ENCODE measurements around the gene VSIR. TPM values are rescaled to one million over a fixed set of nuclear protein-coding genes. Genes with fewer than 3 reads are reported as not detected.

The VSIR gene
- total RNA-seq, 2 donors from 2014 or later: 36.1 to 56.0 TPM

- H3K36me3 ChIP-seq: no peaks in the 10 kb centered on the region
- H3K9me3 ChIP-seq: no peaks in the 10 kb centered on the region
- H3K27ac ChIP-seq: no peak overlapping the region
- H3K4me1 ChIP-seq: no peaks in the 10 kb centered on the region
- no peaks in the 10 kb centered on the region for H3K27me3 ChIP-seq
- TF ChIP-seq CTCF (IDR thresholded peaks at IDR 0.05): no peak
- no peak overlapping the region for H3K4me3 ChIP-seq
- no peak for DNase-seq (ENCODE audit: low spot score)
These were observed 24.9 kb upstream of the VSIR start for GRCh38 chr10:71798308-71798624.

DNA sequence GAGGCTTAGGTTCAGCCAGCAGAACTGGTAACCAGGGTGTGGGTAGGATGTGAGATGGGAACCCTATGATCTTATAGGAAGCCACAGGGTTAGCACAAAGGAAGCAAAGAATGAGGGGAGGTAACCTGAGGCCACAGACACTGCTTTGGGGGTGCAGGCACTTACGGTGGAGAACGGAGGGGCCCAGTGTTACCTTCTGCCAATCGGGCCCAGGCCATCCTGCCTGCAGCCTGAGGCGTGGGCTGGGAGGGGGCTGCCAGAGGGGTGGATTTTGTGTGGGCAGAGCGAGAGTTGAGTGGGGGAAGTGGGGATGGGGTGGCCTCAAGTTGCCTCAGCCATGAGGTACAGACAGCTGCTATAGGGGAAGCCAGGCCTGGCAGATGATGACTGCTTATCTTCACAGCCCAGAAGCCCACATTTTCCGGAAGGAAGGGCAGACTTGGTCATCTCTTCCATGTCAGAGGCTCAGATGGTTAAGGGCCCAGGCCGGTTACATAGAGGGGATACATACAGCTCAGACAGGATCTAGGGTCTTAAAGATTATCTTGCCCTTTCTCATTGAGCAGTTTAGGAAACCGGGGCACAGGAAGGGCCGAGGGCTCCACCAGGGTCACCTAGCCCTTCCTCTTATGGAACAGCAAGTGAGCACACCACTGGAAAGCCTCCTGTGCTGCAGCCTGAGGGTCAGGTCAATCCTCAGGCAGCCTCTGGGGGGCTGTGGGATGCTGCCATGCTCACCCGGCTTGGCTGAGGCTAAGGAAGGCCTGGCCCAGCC, 24.4 kb upstream of the VSIR start:
- Histone ChIP-seq H3K9me3 (no peaks in the 10 kb centered on the region), H3K27me3 (no peaks in the 10 kb centered on the region), H3K4me3 (no peak overlapping the region), H3K4me1 (no peaks in the 10 kb centered on the region), H3K36me3 (no peaks in the 10 kb centered on the region), H3K27ac (no peak overlapping the region)
- no peak for TF ChIP-seq CTCF (IDR thresholded peaks at IDR 0.05)
- no peak for DNase-seq (ENCODE audit: low spot score)

DNA sequence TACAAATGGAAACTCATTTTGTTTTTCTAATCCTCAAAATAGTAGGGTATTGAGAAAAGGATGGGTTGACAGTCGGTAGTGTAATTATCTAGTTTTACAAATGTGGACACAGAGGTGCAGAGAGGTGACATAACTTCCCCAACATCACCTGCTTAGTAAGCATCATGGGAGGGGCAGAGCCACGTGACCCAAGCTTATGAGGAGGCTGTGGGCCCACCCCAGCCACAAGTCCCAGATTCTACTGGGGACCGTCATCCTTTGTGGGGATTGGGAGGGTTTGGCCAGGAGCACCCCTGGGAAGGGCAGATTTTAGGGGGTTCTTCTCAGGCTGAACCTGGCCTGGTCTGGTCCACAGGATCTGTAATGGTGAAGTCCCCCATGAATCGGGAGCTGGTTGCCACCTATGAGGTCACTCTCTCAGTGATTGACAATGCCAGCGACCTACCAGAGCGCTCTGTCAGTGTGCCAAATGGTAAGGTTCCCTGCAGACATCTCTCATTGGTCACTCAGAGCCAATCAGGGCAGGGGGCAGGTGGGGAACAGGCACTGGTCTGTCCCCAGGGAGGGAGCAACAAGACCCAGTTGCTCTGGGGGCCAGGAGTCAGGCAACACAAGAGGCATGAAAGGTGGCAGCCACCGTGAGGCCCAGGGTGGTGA, 23.6 kb upstream of the VSIR start:
- Histone ChIP-seq H3K27me3 (no peaks in the 10 kb centered on the region), H3K27ac (no peak overlapping the region), H3K4me3 (no peak overlapping the region), H3K4me1 (no peaks in the 10 kb centered on the region), H3K36me3 (no peaks in the 10 kb centered on the region), H3K9me3 (no peaks in the 10 kb centered on the region)
- no peak for TF ChIP-seq CTCF (IDR thresholded peaks at IDR 0.05)
- DNase-seq (ENCODE audit: low spot score): no peak

- Histone ChIP-seq H3K36me3 (no peaks in the 10 kb centered on the region), H3K4me3 (no peak overlapping the region), H3K27ac (no peak overlapping the region), H3K27me3 (no peaks in the 10 kb centered on the region), H3K9me3 (no peaks in the 10 kb centered on the region), H3K4me1 (no peaks in the 10 kb centered on the region)
- TF ChIP-seq CTCF (IDR thresholded peaks at IDR 0.05): no peak
- DNase-seq (ENCODE audit: low spot score): no peak
These were observed 21.9 kb upstream of the VSIR start for GRCh38 chr10:71795248-71795647.

DNA sequence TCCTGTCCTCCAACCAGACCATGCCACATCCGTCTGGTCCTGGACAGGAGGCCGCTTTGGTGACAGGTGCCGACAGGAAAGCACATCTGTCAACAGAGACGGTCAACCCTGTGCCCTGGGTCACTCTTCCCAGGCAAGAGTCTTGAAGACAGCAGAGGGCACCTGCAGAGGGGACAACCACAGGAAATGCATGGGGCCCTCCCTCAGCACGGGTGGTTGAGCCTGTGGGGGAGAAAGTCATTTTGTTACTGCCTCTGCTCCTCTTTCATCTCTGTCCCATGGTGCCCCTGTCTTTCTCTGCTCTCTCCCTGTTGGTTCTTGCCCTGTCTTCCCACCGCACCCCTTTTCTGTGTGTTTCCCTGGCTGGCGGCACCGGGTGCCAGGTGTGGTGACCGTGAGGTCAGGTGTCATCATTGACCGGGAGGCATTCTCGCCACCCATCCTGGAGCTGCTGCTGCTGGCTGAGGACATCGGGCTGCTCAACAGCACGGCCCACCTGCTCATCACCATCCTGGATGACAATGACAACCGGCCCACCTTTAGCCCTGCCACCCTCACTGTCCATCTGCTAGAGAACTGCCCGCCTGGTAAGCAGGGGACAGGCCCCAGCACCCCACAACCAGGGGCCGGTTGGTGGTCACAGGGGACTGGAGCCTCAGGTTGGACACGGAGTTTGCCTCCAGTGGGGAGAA, 17.6 kb upstream of the VSIR start:
- no peaks in the 10 kb centered on the region for H3K4me1 ChIP-seq
- TF ChIP-seq CTCF (IDR thresholded peaks at IDR 0.05): no peak
- H3K36me3 ChIP-seq: no peaks in the 10 kb centered on the region
- no peaks in the 10 kb centered on the region for H3K9me3 ChIP-seq
- no peak for DNase-seq (ENCODE audit: low spot score)
- no peak overlapping the region for H3K27ac ChIP-seq
- no peak overlapping the region for H3K4me3 ChIP-seq
- no peaks in the 10 kb centered on the region for H3K27me3 ChIP-seq

Measured in right atrium auricular region (tissue), 2 donors.